ENCODE measurements around the gene RAB3IL1.

GRCh38 chr11:61959678-61960077 lies 42.3 kb upstream of the RAB3IL1 start:
- no peak for TF ChIP-seq CTCF (IDR thresholded peaks at IDR 0.05)
- TF ChIP-seq POLR2AphosphoS5 (IDR thresholded peaks at IDR 0.05): no peak
